Amniotic epithelial cell (primary cell): ENCODE measurements around the gene NPHP4.
A peak's percentile ranks its signal among the peaks of the same experiment; 100 is the strongest.
"Not testable (repeated sequence)": the region's sequence is repeated elsewhere in the genome, so short reads cannot be mapped to it uniquely, and the experiment has no call there.

Experiments used
- DNase-seq: peaks from one replicate; pipeline ENCODE4 v3.0.0-alpha.2; 2010; ENCODE audit warnings: low read depth

Gene NPHP4

GRCh38 chr1:6023346-6023745, 31.1 kb upstream of the NPHP4 start:
- no peak for DNase-seq

- no peak for DNase-seq
These were observed 30.0 kb upstream of the NPHP4 start for GRCh38 chr1:6022193-6022592.

DNA sequence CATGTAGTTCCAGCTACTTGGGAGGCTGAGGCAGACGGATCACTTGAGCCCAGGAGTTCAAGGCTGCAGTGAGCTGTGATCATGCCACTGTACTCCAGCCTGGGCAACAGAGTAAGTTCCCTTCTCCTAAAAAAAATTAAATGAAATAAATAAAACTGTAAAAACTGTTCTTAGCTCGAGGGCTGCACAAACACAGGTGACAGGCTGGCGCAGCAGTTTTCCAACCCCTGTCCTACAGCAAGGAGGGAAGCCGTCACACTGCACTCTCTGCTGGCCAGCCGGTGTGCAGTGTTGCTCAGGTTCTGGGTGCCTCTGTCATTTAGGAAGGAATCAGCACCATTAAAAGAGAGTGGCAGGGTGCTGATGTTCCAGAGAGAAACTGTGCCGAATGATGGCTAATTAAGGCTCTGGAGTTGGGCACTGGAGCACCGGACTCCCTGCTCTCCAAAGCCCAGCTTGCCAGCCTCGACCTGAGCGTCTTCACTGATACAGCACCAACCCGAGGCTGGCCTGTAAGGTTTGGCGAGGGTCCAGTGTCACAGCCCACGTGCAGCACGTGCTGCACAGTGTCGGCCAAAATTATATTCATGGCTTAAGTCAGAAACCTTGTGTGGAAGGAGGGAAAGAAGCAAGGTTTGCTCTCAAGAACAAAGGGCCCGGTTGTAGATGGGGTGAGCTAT, 27.1 kb upstream of the NPHP4 start:
- DNase-seq, result no peak

DNA sequence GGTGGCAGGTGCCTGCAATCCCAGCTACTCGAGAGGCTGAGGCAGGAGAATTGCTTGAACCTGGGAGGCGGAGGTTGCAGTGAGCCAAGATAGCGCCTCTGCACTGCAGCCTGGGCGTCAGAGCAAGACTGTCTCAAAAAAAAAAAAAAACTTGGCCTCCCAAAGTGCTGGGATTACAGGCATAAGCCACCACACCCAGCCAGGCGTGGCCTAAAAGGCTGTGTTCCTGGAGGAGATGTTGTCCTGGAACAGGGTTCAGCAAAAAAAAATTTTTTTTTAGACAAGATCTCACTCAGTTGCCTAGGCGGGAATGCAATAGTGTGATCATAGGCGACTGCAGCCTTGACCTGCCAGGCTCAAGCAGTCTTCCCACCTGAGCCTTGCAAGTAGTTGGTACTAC, 25.4 kb upstream of the NPHP4 start:
- not testable (repeated sequence) for DNase-seq

DNA sequence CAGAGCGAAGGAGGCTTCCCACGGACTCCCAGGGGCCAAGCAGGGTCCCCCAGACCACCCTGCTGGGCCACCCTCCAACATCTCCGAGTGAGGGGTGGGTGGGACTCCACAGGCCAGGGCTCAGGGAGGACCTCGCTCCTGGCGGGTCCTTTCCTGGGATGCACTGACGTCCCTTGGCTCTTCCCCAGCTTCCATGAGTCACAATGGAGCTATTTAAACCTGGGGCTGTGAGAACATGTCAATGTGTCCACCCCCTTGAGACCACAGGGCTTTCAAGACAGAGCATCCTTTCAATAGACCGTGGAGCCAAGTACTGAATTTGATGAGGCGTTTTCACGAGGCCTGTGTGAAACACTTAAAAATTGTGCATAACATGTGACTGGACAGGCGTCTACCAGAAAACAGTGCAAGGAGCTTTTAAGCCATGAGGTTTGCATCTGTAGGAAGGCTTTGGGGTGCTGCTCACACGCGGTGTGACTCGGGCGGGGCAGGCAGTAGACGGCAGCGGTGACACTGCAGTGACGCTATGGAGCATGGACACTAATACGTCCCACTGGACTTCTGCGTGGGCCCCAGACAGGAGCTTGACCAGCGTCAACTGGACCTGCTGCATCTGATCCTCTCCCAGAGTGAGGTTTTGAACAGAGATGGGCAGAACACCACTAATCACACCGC, 24.1 kb upstream of the NPHP4 start:
- peak; percentile 49 for DNase-seq

DNA sequence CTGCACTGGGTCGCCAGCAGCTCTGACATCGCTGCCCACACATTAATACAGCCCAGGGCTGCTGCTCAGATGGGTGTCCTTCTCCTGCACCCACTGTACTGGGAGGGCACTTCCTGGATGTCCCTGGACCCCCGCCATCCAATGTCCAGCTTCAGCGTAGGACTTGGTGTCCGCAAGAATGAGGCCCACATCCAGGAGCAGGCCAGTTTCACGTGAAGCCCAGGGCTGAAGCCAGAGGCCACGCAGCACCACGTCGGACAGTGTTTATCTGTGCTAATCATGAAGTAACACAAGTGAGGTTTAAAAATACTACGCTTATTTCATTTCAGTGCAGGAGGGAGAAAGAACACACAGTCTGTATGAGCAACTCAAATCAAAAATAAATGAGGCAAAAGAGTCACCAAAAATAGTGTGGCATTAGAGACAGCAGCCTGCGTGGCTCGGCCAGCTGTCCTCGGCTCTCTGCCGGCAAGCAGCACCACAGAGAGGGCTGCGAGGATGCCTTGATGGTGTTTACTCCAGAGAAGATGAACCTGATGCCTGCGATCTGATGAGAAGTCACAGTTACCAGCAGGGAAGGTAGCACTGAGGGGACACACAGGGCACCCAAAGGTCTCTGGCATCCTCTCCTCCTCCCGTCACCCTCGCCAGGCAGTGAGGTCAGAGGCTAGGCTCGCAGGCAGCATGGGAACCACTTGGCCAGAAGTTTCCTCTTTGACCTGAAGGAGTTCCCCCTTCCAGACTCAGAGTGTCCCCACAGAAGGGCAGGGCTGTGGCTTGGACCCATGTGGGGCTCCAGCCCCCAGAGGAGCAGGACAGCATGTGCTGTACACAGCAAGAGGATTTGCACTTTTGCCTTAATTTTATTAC, 22.1 kb upstream of the NPHP4 start:
- DNase-seq, result no peak

GRCh38 chr1:6013491-6013890, 21.3 kb upstream of the NPHP4 start:
- no peak for DNase-seq

GRCh38 chr1:6012529-6013318, 20.5 kb upstream of the NPHP4 start:
- no peak for DNase-seq

- DNase-seq, result no peak
These were observed 19.7 kb upstream of the NPHP4 start for GRCh38 chr1:6011946-6012258.

DNA sequence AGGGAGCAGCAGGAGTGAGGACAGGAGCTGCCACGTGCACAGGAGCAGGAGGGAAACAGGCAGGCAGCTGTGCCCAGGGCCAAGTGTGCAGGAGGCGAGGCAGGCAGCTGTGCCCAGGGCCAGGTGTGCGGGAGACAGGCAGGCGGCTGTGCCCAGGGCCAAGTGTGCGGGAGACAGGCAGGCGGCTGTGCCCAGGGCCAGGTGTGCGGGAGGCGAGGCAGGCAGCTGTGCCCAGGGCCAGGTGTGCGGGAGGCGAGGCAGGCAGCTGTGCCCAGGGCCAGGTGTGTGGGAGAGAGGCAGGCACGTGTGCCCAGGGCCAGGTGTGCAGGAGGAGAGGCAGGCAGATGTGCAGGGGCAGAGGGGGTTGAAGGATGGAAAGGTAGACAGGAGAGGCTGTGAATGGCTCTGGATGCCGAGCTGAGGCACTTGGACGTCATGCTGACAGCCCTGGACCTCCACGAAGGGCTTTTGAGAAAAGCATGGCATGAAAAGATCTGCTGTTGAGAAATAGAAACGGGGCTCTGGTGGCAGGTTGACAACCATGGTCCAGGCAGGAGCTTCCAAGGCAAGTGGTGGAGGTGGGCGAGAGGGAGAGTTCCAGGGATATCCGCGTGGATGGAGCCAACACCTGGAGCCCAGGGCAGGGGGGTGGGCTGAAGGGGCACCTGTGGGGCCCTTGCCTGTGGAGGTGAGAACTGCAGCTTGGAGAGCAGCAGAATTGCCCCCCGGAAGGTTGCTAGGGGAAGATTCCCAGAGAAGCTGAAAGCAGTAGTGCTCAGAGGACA, 19.1 kb upstream of the NPHP4 start:
- DNase-seq, result no peak

- DNase-seq, result no peak
These were observed 18.3 kb upstream of the NPHP4 start for GRCh38 chr1:6010554-6010953.

- peak; percentile 77 for DNase-seq
These were observed 17.2 kb upstream of the NPHP4 start for GRCh38 chr1:6009120-6010040.

- no peak for DNase-seq
These were observed 16.5 kb upstream of the NPHP4 start for GRCh38 chr1:6008696-6009095.

- no peak for DNase-seq
These were observed 15.8 kb upstream of the NPHP4 start for GRCh38 chr1:6008084-6008415.

- DNase-seq, result peak; percentile 67
These were observed 15.3 kb upstream of the NPHP4 start for GRCh38 chr1:6007318-6008083.

GRCh38 chr1:6006882-6007281, 14.7 kb upstream of the NPHP4 start:
- DNase-seq, result peak; percentile 12

DNA sequence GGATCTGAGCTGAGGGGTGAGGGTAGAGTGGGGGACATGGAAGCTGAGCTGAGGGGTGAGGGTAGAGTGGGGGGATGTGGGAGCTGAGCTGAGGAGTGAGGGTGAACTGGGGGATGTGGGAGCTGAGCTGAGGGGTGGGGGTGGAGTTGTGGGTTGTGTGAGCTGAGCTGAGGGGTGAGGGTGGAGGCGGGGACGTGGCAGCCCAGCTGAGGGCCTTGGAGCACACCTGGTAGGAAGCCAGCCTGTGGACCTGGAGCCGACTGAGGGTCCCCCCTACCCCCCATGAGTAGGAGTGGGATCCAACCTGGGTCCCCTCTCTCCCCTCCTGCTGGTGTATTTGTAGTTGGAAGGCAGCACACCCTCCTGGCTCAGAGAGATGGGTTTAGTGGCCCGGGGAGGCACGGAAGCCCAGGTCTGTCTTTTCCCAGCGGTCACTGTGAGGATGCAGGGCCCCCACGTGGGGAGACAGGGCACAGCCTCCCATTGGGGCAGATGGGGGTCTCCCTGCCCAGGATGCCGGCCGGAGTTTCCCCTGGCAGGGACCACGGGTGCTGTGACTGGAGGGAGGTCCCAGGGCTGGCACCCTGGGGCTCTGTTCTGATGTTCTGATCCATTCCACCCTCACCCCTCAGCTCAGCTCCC, 13.2 kb upstream of the NPHP4 start:
- DNase-seq, result no peak

- DNase-seq, result no peak
These were observed 12.3 kb upstream of the NPHP4 start for GRCh38 chr1:6004412-6005123.
